HG03378 (cell line): ENCODE results near the gene SCGN.

Experiments used
- ATAC-seq: cut with Tn5 transposase; IDR thresholded peaks from one replicate; pipeline ENCODE4 v1.9.1; 2021; ENCODE audit warnings: mild to moderate bottlenecking, moderate library complexity; ENCODE audit not compliant: unreplicated experiment

Gene SCGN

DNA sequence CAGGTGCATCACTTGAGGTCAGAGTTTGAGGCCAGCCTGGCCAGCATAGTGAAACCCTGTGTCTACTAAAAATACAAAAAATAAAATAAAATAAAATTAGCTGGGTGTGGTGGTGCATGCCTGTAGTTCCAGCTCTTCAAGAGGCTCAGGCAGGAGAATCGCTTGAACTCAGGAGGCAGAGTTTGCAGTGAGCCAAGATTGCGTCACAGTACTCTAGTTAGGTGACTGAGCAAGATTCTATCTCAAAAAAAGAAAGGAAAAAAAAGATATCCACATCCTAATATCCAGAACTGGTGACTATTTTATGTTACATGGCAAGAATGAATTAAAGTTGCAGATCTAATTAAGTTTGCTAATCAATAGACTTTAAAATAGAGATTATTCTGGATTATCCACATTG lies 32.5 kb downstream of the SCGN start:
- ATAC-seq = no peak

DNA sequence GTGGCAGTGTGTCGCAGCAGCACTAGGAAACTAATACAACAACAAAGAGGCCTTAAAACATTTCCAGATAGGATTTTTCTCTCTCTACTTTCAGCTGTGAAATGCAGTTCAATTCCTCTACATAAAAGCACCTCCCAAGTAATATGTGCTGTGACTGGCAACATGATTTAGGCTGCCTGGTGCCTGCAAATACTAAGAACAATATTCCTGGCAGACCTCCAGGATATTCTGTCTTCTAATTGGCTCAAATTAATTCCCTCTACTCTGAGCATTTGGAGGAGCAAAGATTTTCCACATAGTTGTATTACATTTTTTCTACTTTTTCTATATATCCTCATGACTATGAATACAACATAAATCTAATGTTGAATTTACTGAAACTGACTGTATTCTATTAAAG lies 33.2 kb downstream of the SCGN start:
- ATAC-seq = no peak

DNA sequence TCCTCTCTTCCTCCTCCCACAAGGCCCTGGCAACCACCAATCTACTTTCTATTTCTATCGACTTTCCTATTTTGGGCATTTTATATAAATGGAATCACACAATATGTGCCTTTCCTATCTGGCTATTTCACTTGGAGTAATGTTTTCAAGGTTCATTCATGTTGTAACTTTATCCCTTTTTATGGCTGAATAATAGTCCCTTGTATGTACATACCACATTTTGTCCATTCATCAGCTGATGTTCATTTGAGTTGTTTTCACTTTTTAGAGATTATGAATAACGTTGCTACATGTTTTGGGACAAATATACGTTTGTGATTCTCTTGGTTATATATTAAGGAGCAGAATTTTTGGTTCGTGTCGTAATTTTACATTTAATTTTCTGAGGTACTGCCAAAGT lies 33.9 kb downstream of the SCGN start:
- no peak for ATAC-seq

DNA sequence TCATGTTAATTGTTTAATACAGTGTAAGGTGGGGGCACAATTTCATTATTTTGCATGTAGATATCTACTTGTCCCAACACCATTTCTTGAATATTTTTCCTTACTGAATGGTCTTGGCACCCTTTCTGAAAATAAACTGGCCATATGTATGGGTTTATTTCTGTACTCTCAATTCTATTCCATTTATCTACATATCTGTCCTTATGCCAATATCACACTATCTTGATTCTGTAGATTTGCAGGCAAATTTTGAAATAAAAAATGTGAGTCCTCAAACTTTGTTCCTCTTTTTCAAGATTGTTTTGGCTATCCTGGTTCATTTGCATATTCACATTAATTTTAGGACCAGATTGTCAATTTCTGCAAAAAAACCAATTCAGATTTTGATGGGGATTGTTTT lies 34.8 kb downstream of the SCGN start:
- no peak for ATAC-seq

DNA sequence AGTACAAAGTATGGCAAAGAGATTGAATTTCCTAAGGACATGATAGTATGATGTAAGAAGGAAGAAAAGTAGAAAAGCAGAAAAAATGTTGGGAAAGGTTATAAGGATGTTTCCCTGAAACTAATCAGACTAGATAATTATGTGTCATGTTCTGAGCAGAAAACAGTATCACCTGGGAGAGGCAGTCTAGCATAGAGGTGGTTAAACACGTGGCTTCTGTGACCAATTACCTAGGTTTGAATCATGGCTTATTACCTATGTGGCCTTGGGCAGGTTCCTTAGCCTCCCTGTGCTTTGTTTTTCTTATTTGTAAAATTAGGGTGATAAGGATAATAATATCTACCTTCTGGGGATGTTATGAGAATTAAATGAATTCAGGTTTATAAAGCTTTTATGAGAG lies 38.0 kb downstream of the SCGN start:
- ATAC-seq = no peak

DNA sequence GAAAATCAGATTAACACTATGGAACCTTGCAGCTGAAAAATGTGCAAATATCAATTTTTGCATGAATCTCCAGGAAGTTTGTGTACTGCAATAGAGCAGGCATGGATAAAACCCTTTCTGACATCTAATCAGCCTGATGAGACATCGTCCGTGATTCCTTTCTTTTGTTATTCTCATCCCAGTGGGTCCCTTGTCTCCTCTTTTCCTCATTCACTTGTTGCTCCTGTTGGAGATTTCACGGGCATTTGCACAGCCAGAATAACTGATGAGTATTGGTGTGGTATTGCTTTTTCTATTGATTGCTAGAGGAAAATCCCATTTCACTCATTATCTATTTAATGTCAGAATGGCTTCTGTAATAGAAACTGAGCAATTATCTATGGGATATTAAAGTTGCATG lies 39.9 kb downstream of the SCGN start:
- ATAC-seq = no peak

DNA sequence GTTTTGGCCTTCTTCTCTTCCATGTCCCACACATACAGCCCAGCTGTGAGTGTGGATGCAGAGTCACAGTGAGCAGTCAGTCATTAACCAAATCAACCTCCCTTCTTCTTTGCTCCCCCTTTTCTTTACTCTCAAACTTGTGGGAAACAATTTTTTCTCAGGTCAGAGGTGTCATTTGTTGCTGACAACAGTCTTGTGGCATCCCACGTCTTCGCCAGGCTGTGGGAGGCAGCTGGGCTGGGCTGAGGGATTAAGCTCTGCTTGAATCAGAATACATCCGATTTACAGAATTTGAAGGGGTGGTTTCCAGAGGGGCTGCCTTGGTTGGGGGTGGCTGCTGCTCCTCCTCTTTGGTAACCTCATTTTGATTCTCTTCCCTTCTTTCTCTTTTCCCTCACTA lies 40.5 kb downstream of the SCGN start:
- no peak for ATAC-seq

DNA sequence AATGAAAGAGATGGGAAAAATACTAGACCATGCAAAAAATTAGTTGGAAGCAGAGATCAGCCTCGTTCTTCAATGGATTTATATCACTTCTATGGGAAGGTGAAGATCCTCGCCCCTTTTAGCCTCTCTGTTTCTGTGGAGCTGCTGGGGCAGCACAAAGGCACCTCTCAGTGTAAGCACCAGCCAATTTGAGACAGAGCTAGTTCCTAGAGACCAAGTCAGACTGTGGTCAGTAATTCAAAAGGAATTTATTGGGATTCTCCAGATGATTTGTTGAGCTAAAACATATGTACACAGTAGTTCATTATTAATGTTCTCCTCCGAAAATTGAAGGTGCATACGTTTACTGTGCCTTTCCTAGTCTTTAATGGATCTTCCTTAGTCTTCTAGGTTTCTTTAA lies 42.4 kb downstream of the SCGN start:
- ATAC-seq = no peak

DNA sequence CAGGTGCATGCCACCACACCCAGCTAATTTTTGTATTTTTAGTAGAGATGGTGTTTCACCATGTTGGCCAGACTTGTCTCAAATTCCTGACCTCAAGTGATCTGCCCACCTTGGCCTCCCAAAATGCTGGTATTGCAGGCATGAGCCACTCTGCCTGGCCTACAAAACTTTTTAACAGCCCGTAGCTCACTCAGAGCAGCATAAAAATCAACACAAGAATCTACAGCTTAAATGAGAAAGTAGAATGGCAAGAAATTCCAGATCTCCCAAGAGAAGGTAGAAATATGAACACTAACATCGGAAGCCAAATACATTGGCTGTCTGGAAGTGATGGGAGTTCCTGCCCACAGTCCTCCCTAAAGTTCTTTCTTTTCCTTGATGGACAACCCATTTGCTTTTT lies 43.7 kb downstream of the SCGN start:
- no peak for ATAC-seq

DNA sequence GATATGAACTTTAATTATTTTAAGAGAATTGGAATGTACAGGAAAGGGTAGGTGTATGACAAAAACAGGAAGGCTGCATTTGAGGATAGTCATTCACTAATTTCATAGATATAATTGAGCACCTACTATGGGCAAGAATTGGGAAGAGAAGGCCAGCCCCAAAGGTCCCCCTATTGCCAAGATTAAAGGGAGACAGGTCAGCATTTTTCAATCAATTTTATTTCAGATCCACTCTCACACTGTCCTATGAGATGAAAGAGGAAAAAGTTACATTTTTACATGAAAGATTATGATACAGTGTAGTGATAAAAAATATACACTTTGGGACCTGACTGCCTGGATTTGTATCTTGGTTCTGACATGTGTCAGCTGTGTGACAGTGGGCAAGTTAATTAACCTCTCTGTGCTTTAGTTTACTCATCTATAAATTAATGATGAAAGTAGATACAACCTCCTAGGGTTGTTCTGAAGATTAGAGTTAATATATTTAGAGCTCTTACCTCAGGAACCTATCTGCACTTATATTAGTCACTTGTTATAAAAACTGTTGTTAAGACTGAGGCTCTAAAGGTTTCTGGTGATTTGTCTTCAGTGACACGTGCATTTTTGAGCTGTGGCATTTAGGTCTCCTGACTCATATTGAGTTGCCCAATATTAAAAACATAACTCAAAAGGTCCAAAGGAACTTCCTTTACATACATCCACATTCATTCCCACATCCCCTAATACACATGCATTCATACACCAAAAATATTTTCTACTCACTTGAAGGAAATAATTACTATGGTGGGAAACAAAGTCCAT lies 45.7 kb downstream of the SCGN start:
- ATAC-seq = no peak

DNA sequence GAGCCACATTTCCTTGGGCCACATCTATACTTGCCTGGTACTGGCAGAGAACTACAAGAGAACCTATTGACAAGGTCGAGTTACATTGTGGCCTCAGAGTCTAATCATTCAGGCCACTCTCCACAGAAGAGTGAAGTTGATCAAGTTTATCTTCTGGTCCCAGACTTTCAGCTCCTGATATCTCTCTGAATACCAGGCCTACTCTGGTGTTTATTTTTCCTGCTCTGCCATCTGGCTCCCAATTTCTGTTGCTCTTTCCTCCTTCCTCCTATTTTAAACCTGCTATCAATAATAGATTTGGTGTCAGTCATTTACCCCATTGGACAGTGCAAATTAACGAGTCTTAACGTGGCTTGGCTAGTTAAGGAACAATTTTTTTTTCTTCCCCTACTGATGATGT lies 46.6 kb downstream of the SCGN start:
- ATAC-seq = no peak

DNA sequence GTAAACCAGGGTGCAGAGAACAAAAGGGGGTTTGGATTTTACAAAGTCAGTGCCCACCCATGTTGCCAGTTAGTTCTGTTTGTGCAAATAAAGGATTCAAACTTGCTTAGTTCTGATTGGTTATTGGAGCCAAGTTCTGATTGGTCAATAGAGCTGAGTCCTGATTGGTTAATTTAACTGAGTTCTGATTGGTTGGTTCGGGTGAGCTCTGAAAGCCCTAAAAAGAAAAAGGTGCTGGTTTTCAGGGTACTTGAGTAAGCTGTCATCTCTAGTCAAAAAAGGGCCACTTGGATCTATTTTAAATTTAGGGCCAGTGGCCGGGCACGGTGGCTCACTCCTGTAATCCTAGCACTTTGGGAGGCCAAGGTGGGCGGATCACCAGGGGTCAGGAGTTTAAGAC lies 47.6 kb downstream of the SCGN start:
- no peak for ATAC-seq

DNA sequence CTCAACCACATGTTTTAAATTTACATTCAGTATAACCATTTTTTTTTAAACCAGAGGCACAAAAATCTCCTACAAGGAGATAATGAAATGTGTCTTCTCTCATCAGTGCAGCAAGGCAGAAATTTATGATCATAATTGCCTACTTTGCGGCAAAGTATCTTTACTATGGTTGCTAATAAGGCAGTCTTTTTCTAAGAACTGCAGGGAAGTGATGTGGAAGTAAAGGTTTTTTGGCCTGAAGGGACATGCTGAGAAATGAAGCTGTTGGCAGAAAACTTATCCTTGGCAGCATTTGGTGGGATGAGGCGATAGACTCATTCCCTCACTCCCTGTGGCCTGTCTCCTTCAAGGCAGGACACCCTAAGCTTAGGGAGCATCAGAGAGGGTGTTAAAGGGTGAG lies 48.7 kb downstream of the SCGN start:
- ATAC-seq = no peak

DNA sequence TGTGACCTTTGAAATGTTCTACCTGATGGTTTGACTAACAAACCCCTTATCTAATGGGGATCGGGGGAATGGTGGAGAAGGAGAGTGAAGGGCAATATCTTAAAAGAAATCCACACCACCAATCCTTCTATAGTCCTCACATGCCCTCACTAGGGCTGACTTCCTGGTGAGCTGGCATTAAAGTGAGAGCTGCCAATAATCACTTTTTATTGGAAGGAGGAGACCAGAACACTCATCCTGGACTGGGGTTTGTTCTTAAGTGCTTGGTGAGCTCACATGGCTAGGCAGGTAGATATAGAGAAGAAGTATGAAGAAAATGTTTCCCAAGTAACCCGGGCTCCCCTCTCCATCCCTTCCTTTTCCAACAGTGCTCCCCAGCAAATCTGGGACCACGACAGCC lies 49.8 kb downstream of the SCGN start:
- no peak for ATAC-seq

DNA sequence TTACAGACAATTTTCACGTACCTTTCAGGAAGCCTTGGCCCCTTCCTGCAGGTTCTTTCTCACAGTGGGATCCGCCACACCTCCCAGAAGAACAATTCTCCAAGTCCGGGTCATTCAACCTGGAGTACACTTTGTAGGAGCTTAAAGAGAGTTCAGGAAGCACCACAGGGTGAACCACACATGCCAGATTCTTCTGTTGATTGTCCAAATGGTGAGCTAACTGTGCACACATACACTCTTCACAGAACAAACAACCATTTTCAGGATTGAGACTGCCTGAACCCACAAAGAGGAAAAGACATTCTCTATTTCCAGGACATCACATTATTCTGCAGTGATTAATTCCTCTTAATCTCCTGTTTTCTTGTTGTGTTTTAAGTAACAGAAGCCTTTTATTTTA lies 51.0 kb downstream of the SCGN start:
- no peak for ATAC-seq

DNA sequence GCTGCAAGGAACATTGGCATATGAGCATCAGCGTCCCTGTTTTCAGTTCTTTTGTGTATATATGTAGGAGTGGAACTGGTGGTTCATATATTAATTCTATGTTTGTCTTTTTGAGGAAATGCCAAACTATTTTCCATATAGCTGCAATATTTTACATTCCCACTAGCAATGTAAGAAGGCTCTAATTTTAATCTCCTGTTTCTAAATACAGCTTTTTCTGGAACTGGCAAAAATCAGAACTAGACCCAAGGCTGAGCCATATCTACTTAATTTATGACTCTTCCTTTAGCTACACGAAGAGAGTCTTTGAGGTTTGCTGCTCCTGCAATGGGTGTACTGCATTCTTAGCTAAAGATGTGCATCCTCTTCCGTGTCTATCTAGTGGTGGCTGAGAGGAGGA lies 52.0 kb downstream of the SCGN start:
- no peak for ATAC-seq

DNA sequence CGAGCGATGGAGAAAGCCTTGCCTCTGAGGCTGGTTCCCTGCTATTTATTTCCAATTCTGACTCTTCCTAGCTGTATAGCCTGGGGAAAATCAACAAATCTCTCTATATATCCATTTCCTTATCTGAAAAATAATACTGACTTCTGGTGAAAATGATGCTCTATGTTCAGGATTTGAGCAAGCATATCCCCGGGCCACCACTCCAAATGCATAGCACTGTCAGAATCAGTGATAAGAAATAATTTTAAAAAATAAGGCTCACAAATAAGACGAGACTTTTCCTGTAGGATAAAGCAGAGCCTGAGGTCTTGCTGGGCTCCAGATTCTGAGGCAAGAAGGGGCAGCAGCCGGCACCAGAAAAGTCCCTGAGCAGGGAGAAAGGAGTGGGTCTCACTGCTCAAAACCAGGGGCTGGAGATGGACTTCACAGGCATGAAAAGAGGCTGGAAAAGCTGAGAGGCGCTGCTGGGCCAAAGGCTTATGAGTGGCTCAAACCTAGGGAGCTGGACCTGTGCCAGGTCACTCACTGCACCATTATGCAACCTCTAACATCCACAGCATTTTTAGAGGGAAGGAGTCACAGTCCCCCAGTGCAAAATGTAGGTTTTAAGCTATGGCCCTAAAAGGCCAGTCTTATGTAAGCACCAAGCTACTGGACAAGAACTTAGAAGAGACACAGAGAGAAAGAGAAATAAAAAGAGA lies 54.4 kb downstream of the SCGN start:
- ATAC-seq = no peak

DNA sequence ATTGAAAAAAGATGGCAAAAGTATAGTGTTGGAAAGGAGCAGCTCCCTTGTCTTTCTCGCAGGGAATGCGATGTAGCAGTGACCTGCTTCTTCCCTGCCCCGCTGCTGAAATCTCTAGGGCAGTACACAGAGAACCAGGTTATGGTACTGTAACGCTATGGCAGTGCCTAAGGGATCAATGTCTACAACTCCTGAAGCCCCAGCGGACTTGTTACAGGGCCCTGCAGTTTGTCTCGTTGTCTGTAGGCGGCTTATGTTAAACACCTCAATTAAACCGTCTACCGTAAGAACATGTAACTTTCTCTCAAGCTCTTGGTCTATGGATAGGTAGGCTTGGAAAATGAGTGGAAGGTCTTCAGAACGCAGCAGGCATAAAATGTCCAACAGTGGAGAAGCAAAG lies 57.7 kb downstream of the SCGN start:
- no peak for ATAC-seq

DNA sequence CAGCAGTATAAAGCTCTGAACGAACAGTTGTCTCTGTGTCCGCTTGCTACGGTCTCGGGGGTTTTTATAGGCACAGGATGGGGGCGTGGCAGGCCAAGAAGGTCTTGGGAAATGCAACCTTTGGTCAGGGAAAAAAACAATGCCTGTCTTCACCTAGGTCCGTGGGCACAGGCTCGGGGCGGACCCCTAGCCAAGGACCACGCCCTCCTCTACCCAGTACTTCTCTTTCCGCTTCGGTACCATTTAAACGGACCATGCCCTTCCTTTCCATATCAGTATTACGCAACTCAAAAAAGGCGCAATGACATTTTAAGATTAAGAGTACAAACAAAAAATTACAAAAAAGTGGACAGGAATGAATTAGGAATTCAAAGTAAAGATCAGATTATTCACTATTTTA lies 58.3 kb downstream of the SCGN start:
- no peak for ATAC-seq

DNA sequence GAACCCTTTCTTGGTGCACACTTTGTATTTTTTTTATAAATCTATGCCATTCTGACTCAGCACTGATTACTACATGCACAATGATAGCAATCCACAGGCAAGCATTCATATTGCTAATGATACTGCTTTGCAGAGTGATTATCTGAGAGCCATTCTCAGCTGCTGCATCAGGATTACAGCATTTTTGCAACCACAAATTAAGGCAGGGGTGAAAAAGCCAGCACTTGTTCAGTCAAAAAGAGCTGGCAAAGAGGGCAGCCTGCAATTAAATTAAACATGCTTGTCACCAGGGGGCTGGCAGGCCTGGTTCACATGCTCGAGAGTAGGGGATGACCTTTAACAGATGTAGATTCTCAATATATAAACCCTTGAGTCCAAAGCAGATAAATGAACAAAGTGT lies 61.8 kb downstream of the SCGN start:
- no peak for ATAC-seq

DNA sequence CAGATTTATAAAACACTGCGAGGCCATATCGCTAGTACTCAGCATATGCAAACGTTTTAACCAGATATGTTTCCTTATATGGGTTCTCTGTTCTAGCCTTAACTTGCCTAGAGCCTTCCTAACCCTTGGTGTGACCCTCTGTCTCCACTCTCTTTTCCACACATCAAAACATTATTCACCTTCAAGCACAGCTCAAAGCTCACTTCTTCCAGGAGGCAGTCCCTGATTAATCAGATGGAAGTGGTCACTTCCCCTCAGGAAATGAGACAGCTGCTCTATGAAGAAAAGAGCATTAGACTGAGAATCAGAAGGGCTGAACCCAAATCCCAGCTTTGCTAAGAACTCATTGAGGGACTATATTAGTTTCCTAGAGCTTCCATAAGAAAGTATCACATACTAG lies 62.8 kb downstream of the SCGN start:
- ATAC-seq = no peak

DNA sequence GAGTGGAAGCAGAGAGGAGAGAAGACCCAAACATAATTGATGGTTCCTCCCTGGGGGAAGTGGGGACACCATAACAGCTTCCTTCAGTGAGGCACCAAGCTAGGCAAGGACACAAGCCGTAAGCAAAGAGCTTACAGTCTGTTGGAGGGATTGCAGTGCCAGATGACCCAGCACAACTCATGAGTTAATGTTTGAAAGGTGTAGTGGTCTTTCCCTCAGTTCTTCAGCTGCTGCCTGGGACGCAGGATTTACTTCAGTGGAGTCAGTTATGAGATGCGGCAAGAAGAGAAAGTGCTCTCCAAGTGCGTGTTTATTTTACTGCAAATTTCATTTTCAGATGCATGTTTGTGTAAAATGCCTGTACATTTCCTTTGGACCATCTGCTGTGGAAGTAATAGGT lies 63.8 kb downstream of the SCGN start:
- ATAC-seq = no peak
